GM21723 (cell line): ENCODE results near the gene ADCK2.
A peak's percentile ranks its signal among the peaks of the same experiment; 100 is the strongest.
"Not testable (repeated sequence)": the region's sequence is repeated elsewhere in the genome, so short reads cannot be mapped to it uniquely, and the experiment has no call there.

ENCODE experiments used
- ATAC-seq: cut with Tn5 transposase; IDR thresholded peaks from one replicate; pipeline ENCODE4 v1.9.1; 2021; ENCODE audit warnings: mild to moderate bottlenecking, moderate library complexity; ENCODE audit not compliant: unreplicated experiment

ADCK2 gene

GRCh38 chr7:140646931-140647647, 25.7 kb upstream of the ADCK2 start:
- peak; percentile 85 for ATAC-seq

DNA sequence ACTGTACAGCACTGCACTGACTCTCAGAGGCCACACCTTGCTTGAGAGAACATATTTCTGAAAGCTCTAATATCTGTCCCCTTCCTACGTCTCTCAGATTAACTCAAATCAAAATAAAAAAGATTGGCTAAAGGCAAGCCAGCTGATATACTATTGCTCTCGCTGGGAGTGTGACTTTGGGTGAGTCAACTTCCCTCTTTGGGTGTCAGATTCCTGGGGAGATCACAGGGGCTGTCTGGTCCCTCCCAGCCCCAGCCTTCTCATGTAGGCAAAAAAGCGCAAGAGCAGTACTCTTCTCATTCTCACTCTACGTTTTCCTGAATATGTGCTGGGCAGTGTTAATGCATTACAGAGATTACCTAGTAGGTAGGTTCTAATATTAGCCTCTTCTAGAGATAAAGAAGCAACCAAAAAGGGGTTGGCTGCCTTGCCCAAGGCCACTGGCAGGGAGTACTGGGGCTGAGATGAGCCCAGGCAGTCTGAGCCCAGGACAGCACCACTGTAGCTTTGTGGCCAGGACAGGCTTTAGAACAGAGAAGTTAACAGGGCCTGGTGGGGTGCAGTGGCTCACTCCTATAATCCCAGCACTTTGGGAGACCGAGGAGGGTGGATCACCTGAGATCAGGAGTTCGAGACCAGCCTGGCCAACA, 23.1 kb upstream of the ADCK2 start:
- ATAC-seq = no peak

- no peak for ATAC-seq
These were observed 22.4 kb upstream of the ADCK2 start for GRCh38 chr7:140650367-140650766.

DNA sequence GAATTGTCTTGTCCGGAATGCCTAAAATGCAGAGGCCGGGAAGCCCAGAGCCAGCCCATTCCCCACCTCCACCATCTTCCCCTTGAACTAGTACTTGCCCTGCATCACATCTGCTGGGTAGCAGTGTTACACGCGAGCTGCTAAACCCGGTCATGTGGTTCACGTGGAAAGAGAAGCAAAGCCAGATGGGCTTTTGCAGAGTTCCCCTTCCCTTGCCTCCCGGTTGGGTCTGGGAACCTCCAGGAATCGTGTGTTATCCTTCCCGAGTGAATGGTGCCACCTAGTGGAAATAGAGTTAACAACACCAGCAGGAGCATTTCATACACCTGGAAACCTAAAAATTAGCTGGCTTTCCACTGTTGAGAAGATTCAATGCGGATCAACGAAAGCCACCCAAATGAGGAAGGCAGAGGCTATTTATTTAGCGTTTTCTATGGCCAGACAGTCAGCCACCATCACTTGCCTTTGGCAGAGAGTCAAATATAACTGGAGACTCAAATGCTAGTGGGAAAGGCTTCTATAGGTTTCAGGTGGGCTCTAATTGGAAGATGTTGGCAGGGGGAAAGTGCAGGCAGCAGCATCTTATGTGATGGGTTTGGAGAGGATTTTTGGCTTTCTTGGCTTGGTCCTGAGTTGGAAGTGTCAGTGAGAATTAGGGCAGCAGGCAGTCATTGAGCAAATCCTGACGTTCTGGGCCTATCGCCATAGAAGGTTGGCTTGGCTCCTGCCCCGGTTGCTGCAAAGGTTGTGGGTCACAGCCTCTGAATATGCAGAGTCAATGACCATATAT, 19.2 kb upstream of the ADCK2 start:
- ATAC-seq = no peak

DNA sequence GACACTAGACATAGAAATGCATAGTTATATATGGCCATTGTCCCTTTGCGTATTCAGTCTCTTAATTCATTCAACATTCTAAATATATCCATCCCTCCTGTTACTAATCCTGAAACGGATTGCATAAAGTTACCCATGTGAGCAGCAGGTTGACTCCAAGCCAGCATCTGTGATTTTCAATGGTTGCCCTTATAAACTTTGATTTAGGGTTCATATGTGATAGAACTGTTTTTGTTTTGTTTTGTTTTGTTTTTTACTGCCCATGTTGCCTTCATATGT, 18.7 kb upstream of the ADCK2 start:
- ATAC-seq = no peak

GRCh38 chr7:140654661-140655060, 18.1 kb upstream of the ADCK2 start:
- no peak for ATAC-seq

- no peak for ATAC-seq
These were observed 17.0 kb upstream of the ADCK2 start for GRCh38 chr7:140655511-140656408.

- ATAC-seq = peak; percentile 88
These were observed 15.9 kb upstream of the ADCK2 start for GRCh38 chr7:140656548-140657515.

GRCh38 chr7:140657891-140658290, 14.9 kb upstream of the ADCK2 start:
- ATAC-seq = no peak

GRCh38 chr7:140659856-140660255, 12.9 kb upstream of the ADCK2 start:
- ATAC-seq = no peak

DNA sequence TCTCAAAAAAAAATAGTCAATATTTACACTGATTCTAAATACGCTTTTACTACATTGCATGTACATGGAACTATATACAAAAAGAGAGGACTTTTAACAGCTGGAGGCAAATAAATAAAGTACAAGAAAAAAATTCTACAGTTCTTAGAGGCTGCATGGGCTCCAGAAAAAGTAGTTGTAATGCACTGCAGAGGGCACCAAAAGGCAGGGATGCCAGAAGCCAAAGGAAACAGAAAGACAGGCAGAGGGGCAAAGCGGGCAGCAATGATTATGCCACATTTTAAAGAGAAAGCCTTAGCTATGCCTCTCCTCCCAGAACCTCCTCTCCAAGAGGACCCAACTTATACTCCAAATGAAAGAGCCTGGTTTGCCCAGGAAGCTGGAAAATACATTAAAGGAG, 11.6 kb upstream of the ADCK2 start:
- no peak for ATAC-seq

- not testable (repeated sequence) for ATAC-seq
These were observed 9.8 kb upstream of the ADCK2 start for GRCh38 chr7:140662938-140663337.

- no peak for ATAC-seq
These were observed 5.3 kb upstream of the ADCK2 start for GRCh38 chr7:140667476-140667875.

DNA sequence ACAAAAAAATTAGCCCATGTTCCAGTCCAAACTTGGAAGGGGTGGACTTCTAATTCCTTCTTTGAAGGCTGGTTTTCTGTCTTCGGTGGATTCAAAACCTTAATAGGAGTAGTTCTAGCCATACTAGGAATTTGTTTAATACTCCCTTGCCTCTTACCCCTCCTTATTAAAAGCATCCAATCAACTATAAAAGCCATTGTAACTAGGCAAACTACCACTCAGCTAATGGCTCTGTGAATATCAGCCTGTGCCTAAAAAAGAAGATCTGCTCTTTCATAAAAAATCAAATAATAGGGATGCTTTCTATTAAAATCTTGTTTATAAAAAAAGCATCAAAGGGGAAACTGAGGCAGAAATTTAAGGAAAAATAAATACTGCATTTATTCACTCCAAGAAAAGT, 4.1 kb upstream of the ADCK2 start:
- no peak for ATAC-seq

DNA sequence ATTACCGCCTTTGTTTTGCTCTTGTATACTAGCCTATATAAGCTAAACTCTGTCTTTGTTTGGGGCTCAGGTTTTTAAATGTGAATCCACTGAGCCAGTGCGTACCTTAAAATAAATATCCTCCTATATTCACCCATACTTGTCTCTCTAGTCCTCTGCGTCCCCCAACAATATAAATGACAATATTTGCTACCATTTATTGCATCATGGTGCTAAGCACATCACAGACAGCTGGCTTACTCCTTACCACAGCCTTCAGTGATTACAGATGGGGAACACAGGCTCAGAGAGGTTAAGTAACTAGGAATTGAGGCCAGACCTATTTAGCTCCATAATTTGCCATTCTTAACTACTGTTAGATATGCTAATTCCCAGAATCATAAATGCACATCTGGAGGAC, 3.4 kb upstream of the ADCK2 start:
- ATAC-seq = no peak

DNA sequence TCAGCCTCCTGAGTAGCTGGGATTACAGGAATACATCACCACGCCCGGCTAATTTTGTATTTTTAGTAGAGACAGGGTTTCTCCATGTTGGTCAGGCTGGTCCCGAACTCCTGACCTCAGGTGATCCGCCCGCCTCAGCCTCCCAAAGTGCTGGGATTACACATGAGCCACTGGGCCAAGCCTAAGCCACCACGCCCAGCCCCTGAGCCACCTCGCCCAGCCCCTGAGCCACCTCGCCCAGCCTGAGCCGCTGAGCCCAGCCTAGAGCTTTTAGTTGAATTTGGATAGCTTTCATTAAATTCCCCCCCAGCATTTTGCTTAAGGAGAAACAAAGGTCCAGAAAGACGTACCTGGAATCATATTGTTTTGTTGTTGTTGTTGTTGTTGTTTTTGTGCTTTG, 2.9 kb upstream of the ADCK2 start:
- ATAC-seq = not testable (repeated sequence)

- ATAC-seq = no peak
These were observed 2.3 kb upstream of the ADCK2 start for GRCh38 chr7:140670343-140670935.

- no peak for ATAC-seq
These were observed 779 bp upstream of the ADCK2 start for GRCh38 chr7:140671966-140672365.

DNA sequence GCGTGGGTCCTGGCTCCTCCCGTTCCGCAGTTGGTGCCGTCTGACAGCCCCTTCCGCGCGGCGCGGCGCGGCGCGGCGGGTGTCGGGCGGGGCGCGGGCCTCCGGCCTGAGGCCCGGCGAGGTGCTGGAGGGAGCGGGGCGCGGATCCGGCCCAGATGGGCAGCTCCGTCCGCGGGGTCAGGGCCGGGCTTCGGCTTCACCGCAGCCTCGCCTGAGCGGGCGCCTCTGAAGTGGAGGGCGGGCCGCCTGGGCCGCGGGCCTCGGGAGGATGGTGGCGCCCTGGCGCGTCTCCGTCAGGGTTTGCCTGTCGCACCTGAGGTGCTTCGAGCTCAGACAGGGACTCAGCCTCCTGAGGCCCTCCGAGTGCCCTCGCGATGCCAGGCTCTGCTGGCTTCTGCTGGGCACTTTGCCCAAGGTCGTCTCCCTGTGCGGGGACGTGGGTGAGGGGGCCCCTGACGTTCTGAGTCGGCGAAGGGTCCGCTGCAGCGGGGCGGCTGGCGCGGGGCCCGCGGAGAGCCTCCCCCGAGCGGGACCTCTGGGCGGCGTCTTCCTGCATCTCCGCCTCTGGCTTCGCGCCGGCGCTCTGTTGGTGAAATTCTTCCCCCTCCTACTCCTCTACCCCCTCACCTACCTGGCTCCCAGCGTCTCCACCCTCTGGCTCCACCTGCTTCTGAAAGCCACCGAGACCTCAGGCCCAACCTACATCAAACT, 473 bp downstream of the ADCK2 start:
- peak; percentile 53 for ATAC-seq
